ENCODE results near the gene TMX2.
"Not testable (repeated sequence)": the region's sequence is repeated elsewhere in the genome, so short reads cannot be mapped to it uniquely, and the experiment has no call there.

The TMX2 gene

DNA sequence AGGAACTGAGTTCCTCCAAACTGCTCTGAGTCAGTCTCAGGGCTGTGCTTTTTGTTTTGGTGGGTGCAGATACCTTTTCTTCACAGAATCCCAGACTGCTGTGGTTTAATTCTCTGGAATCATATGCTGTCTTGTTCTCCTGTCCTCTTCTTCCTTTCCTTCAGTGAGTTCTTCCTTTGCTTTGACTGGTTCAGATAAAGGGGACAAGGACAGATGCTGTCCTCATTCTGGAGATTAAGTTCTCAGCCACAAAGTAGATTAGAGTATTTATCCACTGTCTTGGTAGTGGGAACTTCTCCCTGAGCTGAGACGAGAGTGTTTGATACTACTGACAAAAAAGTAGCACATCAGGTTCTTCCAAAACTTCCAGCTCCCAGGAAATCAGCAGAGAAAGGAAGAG, 31.2 kb upstream of the TMX2 start:
- DNase-seq (ENCODE audit: insufficient read length): no peak
- FAIRE-seq: peak; percentile 69
- no peak for TF ChIP-seq TAF1 (IDR thresholded peaks at IDR 0.05; ENCODE audit: borderline replicate concordance, low read depth, low read length)
- no peak for TF ChIP-seq POLR2AphosphoS5 (IDR thresholded peaks at IDR 0.05; ENCODE audit: low read depth, low read length)
- no peak for TF ChIP-seq POLR2A (IDR thresholded peaks at IDR 0.05; ENCODE audit: low read depth, low read length)

DNA sequence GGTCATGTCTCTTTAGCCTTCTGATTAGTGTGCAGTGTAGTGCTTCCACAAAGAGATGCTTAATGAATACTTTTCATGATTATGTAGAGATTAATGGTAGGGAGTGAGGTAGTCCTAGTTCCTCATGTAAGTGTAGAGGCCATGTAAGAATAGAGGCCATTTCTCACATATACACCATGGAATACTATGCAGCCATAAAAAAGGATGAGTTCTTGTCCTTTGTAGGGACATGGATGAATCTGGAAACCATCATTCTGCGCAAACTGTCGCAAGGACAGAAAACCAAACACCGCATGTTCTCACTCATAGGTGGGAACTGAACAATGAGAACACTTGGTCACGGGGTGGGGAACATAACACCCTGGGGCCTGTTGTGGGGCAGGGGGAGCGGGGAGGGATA, 21.9 kb upstream of the TMX2 start:
- not testable (repeated sequence) for FAIRE-seq; DNase-seq (ENCODE audit: insufficient read length)

DNA sequence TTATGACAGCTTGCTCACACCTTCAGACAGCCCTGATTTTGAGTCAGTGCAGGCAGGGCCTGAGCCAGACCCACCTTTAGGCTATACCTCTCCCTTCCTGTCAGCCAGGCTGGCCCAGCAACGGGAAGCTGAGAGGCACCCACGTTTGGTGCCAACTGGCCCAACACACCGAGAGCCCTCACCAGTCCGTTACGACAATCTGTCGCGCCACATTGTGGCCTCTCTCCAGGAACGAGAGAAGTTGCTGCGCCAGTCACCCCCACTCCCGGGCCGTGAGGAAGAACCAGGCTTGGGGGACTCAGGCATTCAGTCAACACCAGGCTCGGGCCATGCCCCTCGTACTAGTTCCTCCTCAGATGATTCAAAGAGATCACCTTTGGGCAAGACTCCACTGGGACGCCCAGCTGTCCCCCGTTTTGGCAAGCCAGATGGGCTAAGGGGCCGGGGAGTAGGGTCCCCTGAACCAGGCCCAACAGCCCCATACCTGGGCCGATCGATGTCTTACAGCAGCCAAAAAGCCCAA, 13.5 kb upstream of the TMX2 start:
- FAIRE-seq: no peak
- no peak for DNase-seq (ENCODE audit: insufficient read length)
- TF ChIP-seq POLR2A (IDR thresholded peaks at IDR 0.05; ENCODE audit: low read depth, low read length) (no peak; the same call in 1 of the 2 replicates), POLR2AphosphoS5 (IDR thresholded peaks at IDR 0.05; ENCODE audit: low read depth, low read length) (no peak), TAF1 (IDR thresholded peaks at IDR 0.05; ENCODE audit: borderline replicate concordance, low read depth, low read length) (no peak)

DNA sequence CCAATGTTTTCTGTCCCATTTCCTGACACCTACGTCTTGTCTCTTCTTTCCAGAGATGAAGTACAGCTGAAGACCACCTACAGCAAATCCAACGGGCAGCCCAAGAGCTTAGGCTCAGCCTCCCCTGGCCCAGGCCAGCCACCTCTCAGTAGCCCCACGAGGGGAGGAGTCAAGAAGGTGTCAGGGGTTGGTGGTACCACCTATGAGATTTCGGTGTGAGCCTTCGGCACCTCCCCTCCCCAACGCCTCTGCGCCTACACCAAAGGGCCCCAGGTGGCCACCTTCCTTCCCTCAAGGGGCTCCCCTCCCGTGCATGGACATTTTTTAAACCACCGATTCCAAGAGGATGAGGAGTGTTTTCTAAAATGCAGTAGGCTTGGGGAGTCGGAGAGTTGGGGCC, 12.6 kb upstream of the TMX2 start:
- DNase-seq (ENCODE audit: insufficient read length) (no peak), FAIRE-seq (no peak)
- TF ChIP-seq POLR2AphosphoS5 (IDR thresholded peaks at IDR 0.05; ENCODE audit: low read depth, low read length) (no peak), POLR2A (IDR thresholded peaks at IDR 0.05; ENCODE audit: low read depth, low read length) (no peak), TAF1 (IDR thresholded peaks at IDR 0.05; ENCODE audit: borderline replicate concordance, low read depth, low read length) (no peak)

DNA sequence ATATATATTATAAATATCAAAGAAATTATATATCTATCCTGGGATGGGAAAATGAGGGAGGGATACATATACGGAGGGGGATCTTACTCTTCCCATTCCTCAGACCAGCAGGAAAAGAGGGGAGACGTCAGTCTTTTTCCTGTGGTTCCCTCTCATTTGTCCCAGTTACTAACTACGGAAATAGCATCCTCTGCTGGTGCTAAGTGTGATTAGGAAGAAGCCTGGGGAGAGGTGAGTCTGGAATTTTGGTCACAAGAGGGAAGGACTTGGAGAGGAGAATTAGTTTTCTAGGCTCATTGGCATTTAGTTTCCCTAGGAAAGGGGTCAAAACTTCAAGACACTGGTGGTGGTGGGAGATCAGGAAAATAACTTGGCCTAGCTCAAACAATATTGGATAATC, 12.0 kb upstream of the TMX2 start:
- FAIRE-seq (no peak), DNase-seq (ENCODE audit: insufficient read length) (no peak)
- no peak for TF ChIP-seq TAF1 (IDR thresholded peaks at IDR 0.05; ENCODE audit: borderline replicate concordance, low read depth, low read length)

DNA sequence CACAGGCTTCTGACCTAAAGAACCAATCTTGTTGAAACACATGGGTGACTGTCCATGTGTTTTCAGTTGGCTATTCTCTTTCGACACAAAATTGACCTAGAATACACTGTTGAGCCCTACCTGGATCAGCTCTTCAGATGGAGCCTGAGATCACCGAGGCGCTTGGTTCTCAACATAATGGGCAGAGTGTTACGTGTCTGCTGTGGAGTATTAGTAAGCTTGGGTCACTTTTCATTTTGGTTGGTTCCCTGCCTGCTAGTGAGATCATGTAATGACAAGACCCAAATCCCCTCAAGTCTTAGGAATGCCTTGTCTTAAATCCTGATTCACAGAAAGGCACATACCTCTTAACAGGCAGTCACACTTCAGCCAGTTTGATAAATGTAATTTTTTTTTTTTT, 9.1 kb upstream of the TMX2 start:
- TF ChIP-seq POLR2AphosphoS5 (IDR thresholded peaks at IDR 0.05; ENCODE audit: low read depth, low read length) (no peak), TAF1 (IDR thresholded peaks at IDR 0.05; ENCODE audit: borderline replicate concordance, low read depth, low read length) (no peak), POLR2A (IDR thresholded peaks at IDR 0.05; ENCODE audit: low read depth, low read length) (no peak)
- DNase-seq (ENCODE audit: insufficient read length) (no peak), FAIRE-seq (no peak)

DNA sequence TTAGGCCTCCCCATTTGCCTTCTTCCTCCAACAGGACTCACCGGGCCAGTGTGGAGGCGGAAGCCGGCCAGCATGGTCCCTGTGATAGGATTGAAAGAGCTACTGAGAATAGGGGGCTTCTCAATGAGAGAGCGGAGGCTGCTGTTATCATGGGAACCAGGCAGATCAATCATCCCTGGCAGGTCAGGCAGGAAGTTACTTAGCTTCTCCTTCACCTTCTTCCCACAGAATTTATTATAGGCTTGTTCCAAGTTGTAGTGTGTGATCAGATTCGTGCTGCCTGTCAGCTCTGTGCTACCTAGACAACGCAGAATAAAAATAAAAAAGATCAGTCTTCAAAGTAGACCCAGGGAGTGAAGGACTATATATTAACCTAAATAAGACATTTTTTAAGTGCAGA, 7.5 kb upstream of the TMX2 start:
- FAIRE-seq: no peak
- TF ChIP-seq POLR2AphosphoS5 (IDR thresholded peaks at IDR 0.05; ENCODE audit: low read depth, low read length) (no peak), TAF1 (IDR thresholded peaks at IDR 0.05; ENCODE audit: borderline replicate concordance, low read depth, low read length) (no peak), POLR2A (IDR thresholded peaks at IDR 0.05; ENCODE audit: low read depth, low read length) (no peak)
- no peak for DNase-seq (ENCODE audit: insufficient read length)

DNA sequence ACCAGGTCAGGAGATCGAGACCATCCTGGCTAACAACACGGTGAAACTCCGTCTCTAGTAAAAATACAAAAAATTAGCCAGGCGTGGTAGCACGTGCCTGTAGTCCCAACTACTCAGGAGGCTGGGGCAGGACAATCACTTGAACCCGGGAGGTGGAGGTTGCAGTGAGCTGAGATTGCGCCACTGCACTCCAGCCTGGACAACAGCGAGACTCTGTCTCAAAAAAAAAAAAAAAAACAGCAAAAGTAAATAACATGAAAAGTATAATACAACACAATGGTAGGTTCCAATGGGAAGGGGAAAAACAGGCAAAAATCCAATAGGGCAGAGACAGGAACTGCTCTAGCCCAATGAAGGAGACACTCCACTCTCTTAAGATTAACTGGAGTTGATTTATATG, 7.0 kb upstream of the TMX2 start:
- FAIRE-seq; DNase-seq (ENCODE audit: insufficient read length): not testable (repeated sequence)

DNA sequence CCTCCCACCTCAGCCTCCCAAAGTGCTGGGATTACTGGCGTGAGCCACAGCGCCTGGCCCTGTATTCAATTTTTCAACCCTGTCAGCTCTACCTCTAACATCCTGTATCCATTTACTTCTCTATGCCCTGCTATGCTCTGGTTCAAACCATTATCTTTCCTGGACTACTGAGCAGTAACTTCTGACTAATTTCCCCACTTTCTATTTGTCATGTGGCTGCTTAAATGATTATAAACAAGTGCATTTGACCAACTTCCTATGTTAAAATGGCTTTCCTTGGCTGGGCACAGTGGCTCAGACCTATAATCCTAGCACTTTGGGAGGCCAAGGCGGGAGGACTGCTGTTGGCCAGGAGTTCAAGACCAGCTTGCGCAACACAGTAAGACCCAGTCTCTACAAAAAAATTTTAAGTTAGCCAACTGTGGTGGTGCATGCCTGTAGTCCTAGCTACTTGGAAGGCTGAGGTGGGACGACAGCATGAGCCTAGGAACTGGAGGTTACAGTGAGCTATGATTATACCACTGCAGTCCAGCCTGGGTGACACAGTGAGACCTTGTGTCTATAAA, 2.5 kb upstream of the TMX2 start:
- DNase-seq (ENCODE audit: insufficient read length): no peak
- TF ChIP-seq TAF1 (IDR thresholded peaks at IDR 0.05; ENCODE audit: borderline replicate concordance, low read depth, low read length): no peak
- no peak for TF ChIP-seq POLR2AphosphoS5 (IDR thresholded peaks at IDR 0.05; ENCODE audit: low read depth, low read length)
- TF ChIP-seq POLR2A (IDR thresholded peaks at IDR 0.05; ENCODE audit: low read depth, low read length): no peak; the same call in 1 of the 2 replicates
- peak; percentile 42 for FAIRE-seq

DNA sequence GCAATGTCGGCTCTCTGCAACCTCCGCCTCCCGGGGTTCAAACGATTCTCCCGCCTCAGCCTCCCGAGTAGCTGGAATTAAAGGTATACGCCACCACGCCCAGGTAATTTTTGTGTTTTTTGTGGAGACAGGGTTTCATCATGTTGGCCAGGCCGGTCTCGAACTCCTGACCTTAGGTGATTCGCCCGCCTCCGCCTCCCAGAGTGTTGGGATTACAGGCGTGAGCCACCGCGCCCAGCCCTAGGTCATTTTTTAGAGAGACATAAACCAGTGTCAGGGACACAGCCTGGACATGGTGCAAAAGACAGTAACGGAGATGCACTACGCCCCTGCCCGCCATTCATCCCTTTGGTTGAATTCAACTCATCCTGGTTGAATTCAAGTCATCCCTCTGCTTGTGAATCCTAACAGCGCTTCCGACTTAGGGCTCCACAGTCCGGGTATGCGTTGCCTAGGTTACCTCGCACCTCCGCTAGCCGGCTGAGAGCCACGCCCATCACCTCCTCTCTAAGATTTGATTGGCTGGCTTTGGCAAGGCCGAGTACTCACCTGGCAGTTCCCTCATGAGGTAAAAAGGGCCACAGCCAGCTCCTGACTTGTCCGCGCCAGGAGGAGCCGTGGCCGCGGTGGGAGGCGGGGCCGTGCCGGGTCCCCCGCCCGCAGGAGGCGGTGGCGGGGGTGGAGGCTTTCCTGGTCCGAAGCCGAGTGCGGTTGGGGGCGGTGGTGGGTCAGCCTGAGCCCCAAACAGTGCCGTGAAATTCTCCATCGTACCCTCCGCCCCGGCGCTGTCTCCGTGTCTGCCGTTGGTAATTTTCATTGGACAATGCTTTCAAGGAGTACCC, 758 bp upstream of the TMX2 start, which contains the start of gene MED19:
MED19 (minus strand) TSS at position 802 of the 842 bp plus-strand sequence; CDS start at position 766, 36 bp downstream.
- TF ChIP-seq TAF1 (IDR thresholded peaks at IDR 0.05; ENCODE audit: borderline replicate concordance, low read depth, low read length): 0 out of 2 replicates have a peak, but pooled peaks have one; percentile 17
- TF ChIP-seq POLR2A (IDR thresholded peaks at IDR 0.05; ENCODE audit: low read depth, low read length): no peak; the same call in 1 of the 2 replicates
- DNase-seq (ENCODE audit: insufficient read length) (no peak), FAIRE-seq (no peak)

DNA sequence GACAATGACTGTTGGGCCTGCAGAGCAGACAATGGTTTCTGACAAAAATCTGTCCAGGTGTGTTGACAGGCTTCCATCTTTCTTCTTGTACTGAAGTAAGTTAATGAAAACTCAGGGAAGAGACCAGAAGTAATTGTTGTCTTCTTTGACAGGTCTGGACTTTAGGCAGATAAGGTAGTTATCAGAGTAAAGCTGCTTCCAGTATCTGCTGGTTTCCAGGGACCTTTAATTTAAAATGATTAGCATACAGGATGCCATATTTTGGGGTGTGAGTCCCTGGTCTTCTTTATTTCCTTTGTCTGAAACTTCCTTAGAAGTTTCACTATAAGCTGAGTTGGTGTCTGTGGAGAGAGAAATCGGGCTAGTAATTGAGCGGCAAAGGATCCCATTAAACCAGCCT, 1.4 kb downstream of the TMX2 start:
- FAIRE-seq: no peak

DNA sequence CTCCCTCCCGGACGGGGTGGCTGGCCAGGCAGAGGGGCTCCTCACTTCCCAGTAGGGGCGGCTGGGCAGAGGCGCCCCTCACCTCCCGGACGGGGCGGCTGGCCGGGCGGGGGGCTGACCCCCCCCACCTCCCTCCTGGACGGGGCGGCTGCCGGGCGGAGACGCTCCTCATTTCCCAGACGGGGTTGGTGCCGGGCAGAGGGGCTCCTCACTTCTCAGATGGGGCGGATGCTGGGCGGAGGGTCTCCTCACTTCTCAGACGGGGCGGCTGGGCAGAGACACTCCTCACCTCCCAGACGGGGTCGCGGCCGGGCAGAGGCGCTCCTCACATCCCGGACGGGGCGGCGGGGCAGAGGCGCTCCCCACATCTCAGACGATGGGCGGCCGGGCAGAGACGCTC, 4.3 kb downstream of the TMX2 start:
- not testable (repeated sequence) for FAIRE-seq; DNase-seq (ENCODE audit: insufficient read length)

More for the DNA sequence above, 1.4 kb downstream of the TMX2 start:
- DNase-seq (ENCODE audit: insufficient read length): no peak
- TF ChIP-seq POLR2AphosphoS5 (IDR thresholded peaks at IDR 0.05; ENCODE audit: low read depth, low read length) (no peak), POLR2A (IDR thresholded peaks at IDR 0.05; ENCODE audit: low read depth, low read length) (no peak), TAF1 (IDR thresholded peaks at IDR 0.05; ENCODE audit: borderline replicate concordance, low read depth, low read length) (no peak)

All from GM12892 (cell line).